T-cell (primary cell): Measurements from ENCODE around the gene NSD1. TPM values are rescaled to one million over a fixed set of nuclear protein-coding genes. Genes with fewer than 3 reads are reported as not detected.

Source experiments
- ATAC-seq, 4 experiments: fragments of 200-7000 bp in 3 of 4; fragments of 150-1000 bp in 1 of 4; cut with Tn5 transposase; replicated peaks in 1 of 4; 1 replicate in 3 of 4; 2 replicates in 1 of 4; pipeline ENCODE4 v1.10.0; 2021; ENCODE audit warnings: moderate library complexity in 3 of 4, mild to moderate bottlenecking in 2 of 4, moderate number of reproducible peaks in 1 of 4
- CTCF ChIA-PET, 2 donors: fragments of 300-600 bp; sonication (Branson Sonifier 250); formaldehyde crosslinking; loops; one replicate each; lab custom pipeline; 2022; ENCODE audit warnings: antibody characterized with exemption in 2 of 2; lab: Charles Lee
- POLR2A ChIA-PET, 2 donors: fragments of 300-600 bp; sonication (Branson Sonifier 250); formaldehyde crosslinking; loops; one replicate each; lab custom pipeline; 2022; ENCODE audit warnings: antibody characterized with exemption in 2 of 2; lab: Charles Lee
- DNase-seq, 35 experiments: peaks; one replicate each; pipeline versions ENCODE4 v3.0.0 to v3.0.0-alpha.2; 2013 to 2023
- H3K27ac ChIP-seq: one replicate; pipeline ENCODE4 v1.5.1; 2013; ENCODE audit warnings: low read length
- H3K27me3 ChIP-seq, 2 experiments: replicated peaks in 1 of 2; 1 replicate in 1 of 2; 2 replicates in 1 of 2; pipeline versions ENCODE4 v1.6.1 to v1.7.0; 2013; ENCODE audit warnings: low read length in 1 of 2, mixed read lengths in 1 of 2; ENCODE audit not compliant: control insufficient read depth in 2 of 2, insufficient read depth in 2 of 2; ENCODE audit errors: extremely low read depth in 1 of 2
- H3K36me3 ChIP-seq, 2 donors: 1 replicate in 1 of 2; 2 replicates in 1 of 2; pipeline versions ENCODE4 v1.6.1 to v1.7.0; 2013; ENCODE audit warnings: low read length in 1 of 2; ENCODE audit not compliant: control insufficient read depth in 2 of 2, insufficient read depth in 1 of 2; ENCODE audit errors: extremely low read depth in 1 of 2
- H3K4me1 ChIP-seq, 2 experiments: 1 replicate in 1 of 2; 2 replicates in 1 of 2; pipeline versions ENCODE4 v1.6.1 to v1.7.0; 2013; ENCODE audit warnings: low read length in 2 of 2, mixed read lengths in 1 of 2; ENCODE audit not compliant: insufficient read depth in 2 of 2, control insufficient read depth in 1 of 2; ENCODE audit errors: extremely low read depth in 1 of 2
- H3K4me3 ChIP-seq, 2 donors: 1 replicate in 1 of 2; 2 replicates in 1 of 2; pipeline versions ENCODE4 v1.5.1 to v1.7.0; 2013; ENCODE audit warnings: mild to moderate bottlenecking in 2 of 2, low read length in 1 of 2, moderate library complexity in 1 of 2; ENCODE audit not compliant: control insufficient read depth in 1 of 2; ENCODE audit errors: extremely low read depth in 1 of 2
- H3K9me3 ChIP-seq: 2 replicates; pipeline ENCODE4 v1.7.0; 2013
- H3K27ac Mint-ChIP-seq, 2 donors: one replicate each; pipeline ENCODE4 v1.8.0; 2020 to 2021; ENCODE audit warnings: mild to moderate bottlenecking in 2 of 2, mixed read lengths in 2 of 2
- H3K27me3 Mint-ChIP-seq, 2 donors: one replicate each; pipeline ENCODE4 v1.8.0; 2021 to 2022; ENCODE audit warnings: mixed read lengths in 2 of 2
- H3K36me3 Mint-ChIP-seq: one replicate; pipeline ENCODE4 v1.8.0; 2021; ENCODE audit warnings: mixed read lengths
- H3K4me1 Mint-ChIP-seq, 3 donors: one replicate each; pipeline ENCODE4 v1.8.0; 2020 to 2022; ENCODE audit warnings: mixed read lengths in 3 of 3, mild to moderate bottlenecking in 1 of 3
- H3K4me3 Mint-ChIP-seq, 3 donors: one replicate each; pipeline ENCODE4 v1.8.0; 2020 to 2022; ENCODE audit warnings: mild to moderate bottlenecking in 3 of 3, mixed read lengths in 3 of 3, moderate library complexity in 3 of 3
- H3K9me3 Mint-ChIP-seq, 3 donors: one replicate each; pipeline ENCODE4 v1.8.0; 2020 to 2022; ENCODE audit warnings: mixed read lengths in 3 of 3
- WGBS: methylation state at CpG from one replicate; pipeline ENCODE4 v1.1.5; 2013; ENCODE audit warnings: missing lambda C conversion rate; ENCODE audit not compliant: insufficient coverage; 5-methylcytosine and 5-hydroxymethylcytosine counted together
- total RNA-seq, 35 experiments: library from RNA in 6 of 35; stranded (reverse) in 6 of 35; fragments of 120-200 nt in 1 of 35; gene quantifications; one replicate each; pipeline versions ENCODE4 v1.2.1 to v1.2.4 and lab custom pipeline; 2013 to 2026

The NSD1 gene
- total RNA-seq, 5 donors from 2014 or later (not counting 1 experiment from before 2014, with no cell fraction given), result 89.5 to 113 (median 103) TPM

DNA sequence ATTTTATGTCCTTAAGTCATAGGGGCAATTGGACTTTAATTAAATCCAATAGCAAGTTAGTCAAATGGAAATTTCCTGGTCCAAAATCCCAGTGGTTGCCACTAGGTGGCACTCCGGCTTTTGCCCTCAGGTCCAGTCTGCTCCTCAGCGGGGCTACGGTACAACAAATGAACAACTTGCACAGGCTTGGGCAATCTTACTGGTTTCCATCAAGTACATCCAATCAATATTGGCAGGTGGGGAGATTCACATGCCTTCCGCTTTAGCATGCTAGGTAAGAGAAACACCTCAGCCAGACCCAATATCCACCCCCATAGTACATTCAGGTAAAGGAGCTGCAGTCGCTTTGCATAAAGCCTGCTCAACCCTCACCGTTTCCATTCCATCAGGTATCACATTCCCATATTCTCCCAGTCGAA lies 184.4 kb downstream of the NSD1 start:
- peak; percentile 71 to 81 (median 77) for ATAC-seq
- CTCF ChIA-PET, result interaction anchor here (0.5 to 1.8 kb wide), 13 partner anchors 8 to 181 kb away, joined by 3 to 8 read pairs (median 4); partner anchors contain the start of gene LMAN2 (in 1 of the 2)
- Mint-ChIP-seq H3K36me3 (peaks cover 15% of the 10 kb centered on the region), H3K9me3 (no peaks in the 10 kb centered on the region), H3K4me1 (peaks cover 5 to 24% (median 16%) of the 10 kb centered on the region in 3 donors), H3K4me3 (no peak overlapping the region), H3K27me3 (no peaks in the 10 kb centered on the region), H3K27ac (no peak overlapping the region)
- peaks cover 0 to 6% of the 10 kb centered on the region in 2 donors for H3K36me3 ChIP-seq
- no peak overlapping the region for H3K27ac ChIP-seq
- H3K9me3 ChIP-seq, result no peaks in the 10 kb centered on the region
- peaks cover under 1 to 15% of the 10 kb centered on the region in 2 experiments for H3K4me1 ChIP-seq
- DNase-seq, result peak in 33 of 35 experiments; percentile 29 to 84 (median 64)
- no peaks in the 10 kb centered on the region for H3K27me3 ChIP-seq
- H3K4me3 ChIP-seq, result no peak overlapping the region
- 38% methylated on average over 7 of the region's 7 CpGs for WGBS
- POLR2A ChIA-PET, result no interaction called here

- POLR2A ChIA-PET, result interaction anchor here (0.5 to 0.6 kb wide), 2 partner anchors 136 to 160 kb away, joined by 3 read pairs; no protein-coding TSS in a partner anchor
- no peaks in the 10 kb centered on the region for H3K9me3 Mint-ChIP-seq
- peaks cover 21% of the 10 kb centered on the region for H3K36me3 Mint-ChIP-seq
- DNase-seq (no peak), ATAC-seq (peak in 1 of 4 experiments; percentile 54)
- H3K27ac Mint-ChIP-seq, result no peak overlapping the region
- H3K27me3 Mint-ChIP-seq, result no peaks in the 10 kb centered on the region
- H3K4me1 ChIP-seq, result peaks cover 0 to 13% of the 10 kb centered on the region in 2 experiments
- H3K36me3 ChIP-seq, result peaks cover 0 to 8% of the 10 kb centered on the region in 2 donors
- H3K27ac ChIP-seq, result no peak overlapping the region
- H3K4me1 Mint-ChIP-seq, result peaks cover 5 to 20% (median 18%) of the 10 kb centered on the region in 3 donors
- WGBS, result 97% methylated on average over 8 of the region's 14 CpGs
- no peak overlapping the region for H3K4me3 Mint-ChIP-seq
- CTCF ChIA-PET, result interaction anchor here (0.8 to 1.8 kb wide), 2 partner anchors 10 to 83 kb away, joined by 3 to 6 read pairs; no protein-coding TSS in a partner anchor
- H3K9me3 ChIP-seq, result no peaks in the 10 kb centered on the region
- no peak overlapping the region for H3K4me3 ChIP-seq
- H3K27me3 ChIP-seq, result no peaks in the 10 kb centered on the region
These were observed 186.5 kb downstream of the NSD1 start for GRCh38 chr5:177319913-177320588.

GRCh38 chr5:177320879-177321278 lies 187.3 kb downstream of the NSD1 start:
- Mint-ChIP-seq H3K4me1 (peaks cover 5 to 20% (median 18%) of the 10 kb centered on the region in 3 donors), H3K36me3 (peaks cover 21% of the 10 kb centered on the region), H3K27ac (no peak overlapping the region), H3K27me3 (no peaks in the 10 kb centered on the region), H3K4me3 (no peak overlapping the region), H3K9me3 (no peaks in the 10 kb centered on the region)
- Histone ChIP-seq H3K9me3 (no peaks in the 10 kb centered on the region), H3K27ac (no peak overlapping the region), H3K4me3 (no peak overlapping the region), H3K27me3 (no peaks in the 10 kb centered on the region), H3K4me1 (peaks cover 0 to 13% of the 10 kb centered on the region in 2 experiments), H3K36me3 (peaks cover 0 to 8% of the 10 kb centered on the region in 2 donors)
- no peak for ATAC-seq
- DNase-seq, result no peak
- no CpG with 5 or more reads among the region's 7 CpGs for whole genome bisulfite sequencing
- CTCF ChIA-PET, result interaction anchor here (0.7 to 1.7 kb wide), 3 partner anchors 11 to 150 kb away, joined by 3 to 6 read pairs (median 3); no protein-coding TSS in a partner anchor
- POLR2A ChIA-PET, result interaction anchor here in 1 of 2 donors (0.6 kb wide), 1 partner anchor 17 kb away, joined by 3 read pairs; no protein-coding TSS in a partner anchor

DNA sequence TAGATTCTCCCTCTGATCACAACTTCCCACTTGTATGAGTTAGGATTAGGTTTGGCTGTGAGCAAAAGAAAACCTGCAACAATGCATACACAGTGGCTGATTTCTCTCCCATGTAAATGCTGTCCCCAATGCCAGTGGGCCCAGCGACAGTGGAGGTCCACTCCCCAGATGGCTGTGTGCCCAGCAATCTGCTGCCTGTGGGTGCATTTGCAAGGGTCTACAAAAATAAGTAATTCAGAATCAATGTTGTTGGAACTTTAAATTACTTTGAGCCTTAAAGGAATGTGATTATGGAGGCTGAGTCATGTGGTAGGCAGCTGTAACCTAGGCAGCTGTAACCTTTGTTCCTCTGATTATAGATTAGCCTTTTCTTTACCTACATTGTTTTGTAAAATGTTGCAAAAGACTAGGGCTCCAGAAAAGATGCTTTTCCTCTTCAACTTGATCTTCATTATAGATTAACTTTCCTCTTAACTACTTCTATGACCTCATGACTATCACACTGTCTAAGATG lies 192.4 kb downstream of the NSD1 start:
- DNase-seq (no peak), ATAC-seq (no peak)
- Histone ChIP-seq H3K9me3 (no peaks in the 10 kb centered on the region), H3K4me1 (peaks cover 0 to 20% of the 10 kb centered on the region in 2 experiments), H3K27ac (no peak overlapping the region), H3K4me3 (no peak overlapping the region), H3K36me3 (peaks cover 5 to 17% of the 10 kb centered on the region in 2 donors), H3K27me3 (no peaks in the 10 kb centered on the region)
- 100% methylated on average over 1 of the region's 1 CpG for WGBS
- Mint-ChIP-seq H3K4me3 (no peak overlapping the region), H3K4me1 (peaks cover 0 to 18% (median 3%) of the 10 kb centered on the region in 3 donors), H3K27ac (no peak overlapping the region), H3K27me3 (no peaks in the 10 kb centered on the region), H3K36me3 (peaks cover 30% of the 10 kb centered on the region), H3K9me3 (no peaks in the 10 kb centered on the region)
- POLR2A ChIA-PET, result no interaction called here
- CTCF ChIA-PET, result no interaction called here

DNA sequence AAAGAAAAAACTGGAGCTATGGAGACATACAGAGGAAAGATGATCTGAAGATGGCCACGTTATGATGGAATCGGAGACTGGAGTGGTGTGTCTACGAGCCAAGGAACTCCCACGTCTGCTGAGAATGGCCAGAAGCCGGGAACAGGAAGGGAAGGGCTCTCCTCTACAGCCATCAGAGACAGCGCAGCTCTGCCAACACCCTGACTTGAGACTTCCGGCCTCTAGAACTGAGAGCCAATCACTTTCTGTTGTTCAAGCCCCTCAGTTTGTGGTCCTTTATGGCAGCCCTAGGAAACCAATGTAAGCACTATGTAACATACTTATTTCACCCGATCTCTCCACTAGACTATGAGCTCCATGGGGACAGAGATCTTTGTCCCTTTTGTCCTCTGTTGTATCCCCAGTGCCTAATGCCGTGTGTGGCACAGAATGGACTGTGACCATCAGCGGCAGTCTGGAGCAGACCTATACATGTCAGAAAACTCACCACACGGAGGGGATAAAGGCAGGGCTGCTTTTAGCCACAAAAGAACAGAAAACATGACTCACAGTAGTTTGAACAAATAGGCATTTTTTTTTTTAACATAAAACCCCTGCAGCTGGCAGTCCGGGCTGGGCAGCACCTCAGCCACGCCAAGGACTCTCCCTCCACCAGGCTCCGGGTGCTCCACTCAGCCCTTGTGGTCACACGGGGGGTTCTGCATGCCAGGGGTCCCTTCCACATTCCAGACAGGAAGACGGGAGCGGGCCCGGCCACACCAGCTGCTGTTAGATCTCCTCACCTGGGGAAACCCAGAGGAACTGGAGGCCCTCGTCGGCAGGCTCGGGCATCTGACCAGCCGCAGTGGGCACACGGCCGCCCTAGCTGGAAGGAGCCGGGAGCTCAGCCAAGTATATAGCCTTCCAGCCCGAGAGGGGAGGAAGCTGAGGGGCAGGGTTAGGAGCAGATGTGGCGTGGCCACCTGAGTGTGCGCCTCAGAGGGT lies 194.3 kb downstream of the NSD1 start:
- ChIA-PET CTCF (interaction anchor here (0.5 to 0.8 kb wide), 5 partner anchors 45 to 791 kb away, joined by 3 to 9 read pairs (median 4); partner anchors contain the start of gene RNF44 (in 1 of the 2)), POLR2A (interaction anchor here (0.6 to 1.1 kb wide), 3 partner anchors 24 to 918 kb away, joined by 3 to 4 read pairs (median 3); partner anchors contain the start of gene LMAN2 (in 1 of the 2))
- ATAC-seq (peak; percentile 57 to 71 (median 70)), DNase-seq (peak in 1 of 35 experiments; percentile 40)
- Histone ChIP-seq H3K9me3 (no peaks in the 10 kb centered on the region), H3K4me3 (no peak overlapping the region), H3K27me3 (no peaks in the 10 kb centered on the region), H3K4me1 (peaks cover 0 to 31% of the 10 kb centered on the region in 2 experiments), H3K36me3 (peaks cover 15 to 30% of the 10 kb centered on the region in 2 donors), H3K27ac (peak overlapping the region; percentile 47)
- H3K9me3 Mint-ChIP-seq, result no peaks in the 10 kb centered on the region
- WGBS, result 83% methylated on average over 20 of the region's 28 CpGs
- H3K4me1 Mint-ChIP-seq, result peaks cover 0 to 16% (median 6%) of the 10 kb centered on the region in 3 donors
- peaks cover 25% of the 10 kb centered on the region for H3K36me3 Mint-ChIP-seq
- peak overlapping the region; percentile 29 to 82 for H3K27ac Mint-ChIP-seq
- H3K27me3 Mint-ChIP-seq, result no peaks in the 10 kb centered on the region
- H3K4me3 Mint-ChIP-seq, result peak overlapping the region; percentile 29 to 43 (median 31)
